ENCODE data around the gene MGAT5B. TPM values are rescaled to one million over a fixed set of nuclear protein-coding genes. Genes with fewer than 3 reads are reported as not detected.
"Not testable (repeated sequence)": the region's sequence is repeated elsewhere in the genome, so short reads cannot be mapped to it uniquely, and the experiment has no call there.

The MGAT5B gene
- total RNA-seq, 1 donor = 0.36 TPM

DNA sequence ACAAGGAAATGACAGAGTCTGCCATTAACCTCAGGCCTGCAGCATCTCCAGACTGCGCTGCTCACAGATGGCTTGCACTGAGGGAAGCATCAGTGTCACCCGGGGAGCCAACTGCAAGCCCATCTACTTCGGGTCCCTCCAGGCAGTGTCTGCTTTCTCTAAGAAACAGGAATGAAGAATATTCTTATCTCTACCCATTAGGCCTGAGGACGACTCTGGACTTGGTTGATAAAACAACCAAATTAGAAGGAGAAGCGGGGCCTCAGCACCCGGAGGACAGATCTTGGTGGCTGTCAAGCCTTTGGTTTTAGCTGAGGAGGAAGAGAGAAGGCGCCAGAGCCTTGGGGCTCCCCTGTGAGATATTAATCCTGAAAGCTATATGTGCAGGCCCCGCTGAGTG, 19.5 kb upstream of the MGAT5B start:
- Histone ChIP-seq H3K4me1 (ENCODE audit: insufficient read depth, low read length) (no peaks in the 10 kb centered on the region), H3K9me3 (ENCODE audit: low read depth, low read length) (no peaks in the 10 kb centered on the region), H3K4me3 (ENCODE audit: insufficient read depth, low read length) (no peak overlapping the region), H2AFZ (ENCODE audit: low read length) (no peak overlapping the region), H3K79me2 (ENCODE audit: insufficient read depth, low read length) (no peaks in the 10 kb centered on the region), H4K20me1 (ENCODE audit: insufficient read depth, low read length) (no peaks in the 10 kb centered on the region), H3K27ac (ENCODE audit: low read depth, low read length) (no peak overlapping the region), H3K4me2 (ENCODE audit: insufficient read depth, low read length) (no peak overlapping the region), H3K27me3 (ENCODE audit: insufficient read depth, low read length) (peaks cover 18% of the 10 kb centered on the region), H3K36me3 (ENCODE audit: insufficient read depth, low read length) (no peaks in the 10 kb centered on the region)
- peak; percentile 19 for DNase-seq (ENCODE audit: insufficient read length, low spot score, missing footprints)
- TF ChIP-seq, protein P1, sequence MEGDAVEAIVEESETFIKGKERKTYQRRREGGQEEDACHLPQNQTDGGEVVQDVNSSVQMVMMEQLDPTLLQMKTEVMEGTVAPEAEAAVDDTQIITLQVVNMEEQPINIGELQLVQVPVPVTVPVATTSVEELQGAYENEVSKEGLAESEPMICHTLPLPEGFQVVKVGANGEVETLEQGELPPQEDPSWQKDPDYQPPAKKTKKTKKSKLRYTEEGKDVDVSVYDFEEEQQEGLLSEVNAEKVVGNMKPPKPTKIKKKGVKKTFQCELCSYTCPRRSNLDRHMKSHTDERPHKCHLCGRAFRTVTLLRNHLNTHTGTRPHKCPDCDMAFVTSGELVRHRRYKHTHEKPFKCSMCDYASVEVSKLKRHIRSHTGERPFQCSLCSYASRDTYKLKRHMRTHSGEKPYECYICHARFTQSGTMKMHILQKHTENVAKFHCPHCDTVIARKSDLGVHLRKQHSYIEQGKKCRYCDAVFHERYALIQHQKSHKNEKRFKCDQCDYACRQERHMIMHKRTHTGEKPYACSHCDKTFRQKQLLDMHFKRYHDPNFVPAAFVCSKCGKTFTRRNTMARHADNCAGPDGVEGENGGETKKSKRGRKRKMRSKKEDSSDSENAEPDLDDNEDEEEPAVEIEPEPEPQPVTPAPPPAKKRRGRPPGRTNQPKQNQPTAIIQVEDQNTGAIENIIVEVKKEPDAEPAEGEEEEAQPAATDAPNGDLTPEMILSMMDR (IDR thresholded peaks at IDR 0.05; ENCODE audit: extremely low read depth, low read depth, low read length) = no peak

DNA sequence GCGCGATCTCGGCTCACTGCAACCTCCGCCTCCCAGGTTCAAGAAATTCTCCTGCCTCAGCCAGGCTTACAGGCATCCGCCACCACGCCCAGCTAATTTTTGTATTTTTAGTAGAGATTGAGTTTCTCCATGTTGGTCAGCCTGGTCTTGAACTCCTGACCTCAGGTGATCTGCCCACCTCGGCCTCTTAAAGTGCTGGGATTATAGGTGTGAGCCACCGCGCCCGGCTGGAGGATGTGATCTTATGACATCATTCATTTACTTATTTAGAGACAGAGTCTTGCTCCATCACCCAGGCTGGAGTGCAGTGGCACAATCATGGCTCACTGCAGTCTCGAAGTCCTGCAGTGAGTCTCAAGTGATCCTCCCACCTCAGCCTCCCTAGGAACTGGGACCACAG, 19.0 kb upstream of the MGAT5B start:
- peaks cover 15% of the 10 kb centered on the region for H3K27me3 ChIP-seq (ENCODE audit: insufficient read depth, low read length)
- H2AFZ ChIP-seq (ENCODE audit: low read length); H3K27ac ChIP-seq (ENCODE audit: low read depth, low read length); H3K9me3 ChIP-seq (ENCODE audit: low read depth, low read length); H3K4me2 ChIP-seq (ENCODE audit: insufficient read depth, low read length); H3K36me3 ChIP-seq (ENCODE audit: insufficient read depth, low read length); DNase-seq (ENCODE audit: insufficient read length, low spot score, missing footprints); H4K20me1 ChIP-seq (ENCODE audit: insufficient read depth, low read length); H3K4me3 ChIP-seq (ENCODE audit: insufficient read depth, low read length); H3K4me1 ChIP-seq (ENCODE audit: insufficient read depth, low read length); H3K79me2 ChIP-seq (ENCODE audit: insufficient read depth, low read length): not testable (repeated sequence)

DNA sequence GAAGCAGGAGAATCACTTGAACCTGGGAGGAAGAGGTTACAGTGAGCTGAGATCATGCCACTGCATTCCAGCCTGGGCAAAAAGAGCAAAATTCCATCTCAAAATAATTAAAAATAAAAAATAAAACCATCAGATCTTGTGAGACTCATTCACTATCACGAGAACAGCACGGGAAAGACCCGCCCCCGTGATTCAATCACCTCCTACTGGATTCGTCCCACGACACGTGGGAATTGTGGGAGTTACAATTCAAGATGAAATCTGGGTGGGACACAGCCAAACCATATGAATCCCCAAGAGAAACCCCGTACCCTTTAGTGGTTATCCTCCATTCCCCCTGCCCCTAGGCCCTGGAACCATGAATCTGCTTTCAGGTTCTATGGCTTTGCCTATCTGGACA, 15.4 kb upstream of the MGAT5B start:
- Histone ChIP-seq H3K79me2 (ENCODE audit: insufficient read depth, low read length) (no peaks in the 10 kb centered on the region), H3K4me2 (ENCODE audit: insufficient read depth, low read length) (no peak overlapping the region), H3K9me3 (ENCODE audit: low read depth, low read length) (no peaks in the 10 kb centered on the region), H3K4me3 (ENCODE audit: insufficient read depth, low read length) (no peak overlapping the region), H3K4me1 (ENCODE audit: insufficient read depth, low read length) (no peaks in the 10 kb centered on the region), H3K27ac (ENCODE audit: low read depth, low read length) (no peak overlapping the region), H2AFZ (ENCODE audit: low read length) (no peak overlapping the region), H3K27me3 (ENCODE audit: insufficient read depth, low read length) (peaks cover 10% of the 10 kb centered on the region), H3K36me3 (ENCODE audit: insufficient read depth, low read length) (no peaks in the 10 kb centered on the region), H4K20me1 (ENCODE audit: insufficient read depth, low read length) (no peaks in the 10 kb centered on the region)
- TF ChIP-seq, protein P1 (IDR thresholded peaks at IDR 0.05; ENCODE audit: extremely low read depth, low read depth, low read length) = no peak
- no peak for DNase-seq (ENCODE audit: insufficient read length, low spot score, missing footprints)

DNA sequence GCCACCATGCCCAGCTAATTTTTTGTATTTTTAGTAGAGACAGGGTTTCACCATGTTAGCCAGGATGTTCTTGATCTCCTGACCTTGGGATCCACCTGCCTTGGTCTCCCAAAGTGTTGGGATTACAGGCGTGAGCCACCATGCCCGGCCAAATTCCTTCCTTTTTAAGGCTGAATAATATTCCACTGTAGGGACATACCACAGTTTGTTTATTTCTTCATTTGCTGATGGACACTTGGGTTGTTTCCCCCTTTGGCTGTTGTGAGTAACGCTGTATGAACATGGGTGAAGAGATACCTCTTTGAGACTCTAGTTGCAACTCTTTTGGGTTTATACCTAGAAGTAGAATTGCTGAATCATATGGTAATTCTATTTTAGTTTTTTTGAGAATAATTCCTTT, 13.1 kb upstream of the MGAT5B start:
- no peak overlapping the region for H2AFZ ChIP-seq (ENCODE audit: low read length)
- no peaks in the 10 kb centered on the region for H4K20me1 ChIP-seq (ENCODE audit: insufficient read depth, low read length)
- peaks cover 12% of the 10 kb centered on the region for H3K27me3 ChIP-seq (ENCODE audit: insufficient read depth, low read length)
- no peaks in the 10 kb centered on the region for H3K4me1 ChIP-seq (ENCODE audit: insufficient read depth, low read length)
- H3K36me3 ChIP-seq (ENCODE audit: insufficient read depth, low read length) = no peaks in the 10 kb centered on the region
- no peak for DNase-seq (ENCODE audit: insufficient read length, low spot score, missing footprints)
- H3K27ac ChIP-seq (ENCODE audit: low read depth, low read length) = no peak overlapping the region
- H3K79me2 ChIP-seq (ENCODE audit: insufficient read depth, low read length) = no peaks in the 10 kb centered on the region
- TF ChIP-seq, protein P1 (IDR thresholded peaks at IDR 0.05; ENCODE audit: extremely low read depth, low read depth, low read length) = no peak
- no peak overlapping the region for H3K4me2 ChIP-seq (ENCODE audit: insufficient read depth, low read length)
- no peak overlapping the region for H3K4me3 ChIP-seq (ENCODE audit: insufficient read depth, low read length)
- no peaks in the 10 kb centered on the region for H3K9me3 ChIP-seq (ENCODE audit: low read depth, low read length)

Data from osteoblast (primary cell).